Fibroblast of lung (primary cell): ENCODE measurements around the gene TMEM139. TPM values are rescaled to one million over a fixed set of nuclear protein-coding genes. Genes with fewer than 3 reads are reported as not detected.

Experiments used
- DNase-seq, 2 donors: peaks; one replicate each; pipeline versions ENCODE4 v3.0.0 to v3.0.0-alpha.2; 2010; ENCODE audit warnings: low read depth in 2 of 2
- H2AFZ ChIP-seq: 2 replicates; pipeline ENCODE4 v1.5.1; 2012; ENCODE audit warnings: low read length, control low read depth, inconsistent platforms
- H3K27ac ChIP-seq: 2 replicates; pipeline ENCODE4 v1.5.1; 2011; ENCODE audit warnings: low read length, control low read depth; ENCODE audit not compliant: insufficient read depth
- H3K27me3 ChIP-seq: 2 replicates; pipeline ENCODE4 v1.5.1; 2011; ENCODE audit warnings: mild to moderate bottlenecking, low read length; ENCODE audit not compliant: control insufficient read depth, insufficient read depth
- H3K36me3 ChIP-seq: 2 replicates; pipeline ENCODE4 v1.5.1; 2011; ENCODE audit warnings: low read length; ENCODE audit not compliant: control insufficient read depth, insufficient read depth
- H3K4me1 ChIP-seq: 2 replicates; pipeline ENCODE4 v1.5.1; 2011; ENCODE audit warnings: low read length; ENCODE audit not compliant: control insufficient read depth, insufficient read depth; ENCODE audit errors: extremely low read depth
- H3K4me2 ChIP-seq: 2 replicates; pipeline ENCODE4 v1.5.1; 2011; ENCODE audit warnings: low read length, control low read depth; ENCODE audit not compliant: insufficient read depth; ENCODE audit errors: extremely low read depth
- H3K4me3 ChIP-seq, 4 experiments: fragments of 200-600 bp in 1 of 4; sonication (generic) in 1 of 4; replicated peaks in 1 of 4; 2 replicates each; pipeline ENCODE4 v1.5.1; 2011 to 2016; ENCODE audit warnings: low read length in 4 of 4, low read depth in 3 of 4, mild to moderate bottlenecking in 3 of 4, control low read depth in 2 of 4, inconsistent platforms in 1 of 4, mixed read lengths in 1 of 4; ENCODE audit not compliant: insufficient read depth in 1 of 4; ENCODE audit errors: control extremely low read depth in 1 of 4
- H3K79me2 ChIP-seq: 2 replicates; pipeline ENCODE4 v1.5.1; 2012; ENCODE audit warnings: mild to moderate bottlenecking, low read length, inconsistent platforms; ENCODE audit not compliant: control insufficient read depth, insufficient read depth
- H3K9ac ChIP-seq: 2 replicates; pipeline ENCODE4 v1.5.1; 2011; ENCODE audit warnings: mild to moderate bottlenecking, low read length, control low read depth; ENCODE audit not compliant: insufficient read depth
- H3K9me3 ChIP-seq: 2 replicates; pipeline ENCODE4 v1.5.1; 2012; ENCODE audit warnings: low read depth, low read length; ENCODE audit not compliant: control insufficient read depth, insufficient read depth
- H4K20me1 ChIP-seq: 2 replicates; pipeline ENCODE4 v1.5.1; 2011; ENCODE audit warnings: low read length; ENCODE audit not compliant: control insufficient read depth, insufficient read depth; ENCODE audit errors: extremely low read depth
- CTCF ChIP-seq, 2 donors: IDR thresholded peaks in 1 of 2; conservative IDR thresholded peaks in 1 of 2; 1 replicate in 1 of 2; 2 replicates in 1 of 2; pipeline ENCODE4 v1.5.1; 2011 to 2012; ENCODE audit warnings: low read length in 2 of 2, control low read depth in 1 of 2, inconsistent platforms in 1 of 2, low read depth in 1 of 2, mild to moderate bottlenecking in 1 of 2
- EZH2 ChIP-seq: IDR thresholded peaks from 2 replicates; pipeline ENCODE4 v1.5.1; 2012; ENCODE audit warnings: low read length, control low read depth, mild to moderate bottlenecking; ENCODE audit errors: missing control alignments
- polyA plus RNA-seq, 2 donors: library from polyadenylated mRNA; depleted of rRNA in 1 of 2; stranded (reverse) in 1 of 2; unstranded in 1 of 2; fragments of >200 nt; gene quantifications; 2 replicates each; pipeline ENCODE4 v1.2.1, GENCODE V29; 2011 to 2012; ENCODE audit warnings: missing spikeins in 1 of 2
- total RNA-seq: library from RNA; depleted of rRNA; stranded (reverse); fragments of >200 nt; gene quantifications from 2 replicates; pipeline ENCODE4 v1.2.1, GENCODE V29; 2014

TMEM139 gene
- total and polyA plus RNA-seq, 2 donors (not counting 1 experiment from before 2014, with no cell fraction given): not detected

GRCh38 chr7:143279186-143280098, 5.3 kb upstream of the TMEM139 start:
- no peaks in the 10 kb centered on the region for H3K27me3 ChIP-seq
- H3K36me3 ChIP-seq: no peaks in the 10 kb centered on the region
- H3K9ac ChIP-seq: no peak overlapping the region
- peak in 1 of 2 donors; percentile 1 for TF ChIP-seq CTCF (conservative IDR thresholded peaks at IDR 0.05 in 1 of 2, IDR thresholded peaks at IDR 0.05 in 1 of 2; ENCODE audit: low read depth in 1 of 2, low read length in 2 of 2)
- no peak for TF ChIP-seq EZH2
- H3K79me2 ChIP-seq: no peaks in the 10 kb centered on the region
- H4K20me1 ChIP-seq: no peaks in the 10 kb centered on the region
- peak overlapping the region in 1 of 4 experiments; percentile 17 for H3K4me3 ChIP-seq
- no peak overlapping the region for H3K4me2 ChIP-seq
- peak; percentile 56 to 83 for DNase-seq
- no peak overlapping the region for H2AFZ ChIP-seq
- no peaks in the 10 kb centered on the region for H3K9me3 ChIP-seq
- H3K4me1 ChIP-seq: no peaks in the 10 kb centered on the region
- no peak overlapping the region for H3K27ac ChIP-seq

DNA sequence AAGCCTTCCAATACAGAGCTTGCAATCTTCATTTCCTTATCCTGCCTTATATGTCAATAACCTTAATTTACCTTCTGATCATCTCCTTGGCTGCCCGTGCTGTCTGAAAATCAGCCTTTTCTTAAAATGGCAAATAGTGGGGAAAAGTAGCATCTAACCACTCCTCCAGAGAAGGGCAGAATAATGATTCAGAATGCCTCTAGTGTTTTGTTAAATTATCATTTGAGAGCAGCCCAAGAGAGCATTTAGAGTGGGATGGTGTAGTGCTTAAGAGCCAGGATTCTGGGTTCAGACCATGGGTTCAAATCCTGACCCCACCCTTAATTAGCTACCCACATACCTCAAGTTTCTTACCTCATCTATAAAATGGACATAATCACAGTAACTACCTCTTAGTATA, 4.6 kb upstream of the TMEM139 start:
- no peak overlapping the region for H3K27ac ChIP-seq

More for the DNA sequence above, 4.6 kb upstream of the TMEM139 start:
- no peaks in the 10 kb centered on the region for H4K20me1 ChIP-seq
- H3K36me3 ChIP-seq: no peaks in the 10 kb centered on the region
- H2AFZ ChIP-seq: no peak overlapping the region
- no peak overlapping the region for H3K9ac ChIP-seq
- H3K4me2 ChIP-seq: no peak overlapping the region
- no peaks in the 10 kb centered on the region for H3K79me2 ChIP-seq
- no peak overlapping the region for H3K4me3 ChIP-seq
- no peaks in the 10 kb centered on the region for H3K27me3 ChIP-seq
- no peaks in the 10 kb centered on the region for H3K9me3 ChIP-seq
- no peaks in the 10 kb centered on the region for H3K4me1 ChIP-seq
- no peak for DNase-seq
- TF ChIP-seq CTCF (conservative IDR thresholded peaks at IDR 0.05 in 1 of 2, IDR thresholded peaks at IDR 0.05 in 1 of 2; ENCODE audit: low read depth in 1 of 2, low read length in 2 of 2) (no peak), EZH2 (no peak)
